ENCODE measurements around the gene GIPR. TPM values are rescaled to one million over a fixed set of nuclear protein-coding genes. Genes with fewer than 3 reads are reported as not detected.

GIPR gene, protein sequence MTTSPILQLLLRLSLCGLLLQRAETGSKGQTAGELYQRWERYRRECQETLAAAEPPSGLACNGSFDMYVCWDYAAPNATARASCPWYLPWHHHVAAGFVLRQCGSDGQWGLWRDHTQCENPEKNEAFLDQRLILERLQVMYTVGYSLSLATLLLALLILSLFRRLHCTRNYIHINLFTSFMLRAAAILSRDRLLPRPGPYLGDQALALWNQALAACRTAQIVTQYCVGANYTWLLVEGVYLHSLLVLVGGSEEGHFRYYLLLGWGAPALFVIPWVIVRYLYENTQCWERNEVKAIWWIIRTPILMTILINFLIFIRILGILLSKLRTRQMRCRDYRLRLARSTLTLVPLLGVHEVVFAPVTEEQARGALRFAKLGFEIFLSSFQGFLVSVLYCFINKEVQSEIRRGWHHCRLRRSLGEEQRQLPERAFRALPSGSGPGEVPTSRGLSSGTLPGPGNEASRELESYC
- 2.3 to 3.8 TPM (median 2.6 TPM) in 5 replicates for total RNA-seq (2022; extraction: Qiagen RNA extraction; ENCODE audit: low read depth)

GRCh38 chr19:45667620-45668341 is at the start of gene GIPR:
Gene GIPR, plus strand, starts transcription at chr19:45668221. Its CDS starts 1,300 bp downstream, at chr19:45669521.

DNA sequence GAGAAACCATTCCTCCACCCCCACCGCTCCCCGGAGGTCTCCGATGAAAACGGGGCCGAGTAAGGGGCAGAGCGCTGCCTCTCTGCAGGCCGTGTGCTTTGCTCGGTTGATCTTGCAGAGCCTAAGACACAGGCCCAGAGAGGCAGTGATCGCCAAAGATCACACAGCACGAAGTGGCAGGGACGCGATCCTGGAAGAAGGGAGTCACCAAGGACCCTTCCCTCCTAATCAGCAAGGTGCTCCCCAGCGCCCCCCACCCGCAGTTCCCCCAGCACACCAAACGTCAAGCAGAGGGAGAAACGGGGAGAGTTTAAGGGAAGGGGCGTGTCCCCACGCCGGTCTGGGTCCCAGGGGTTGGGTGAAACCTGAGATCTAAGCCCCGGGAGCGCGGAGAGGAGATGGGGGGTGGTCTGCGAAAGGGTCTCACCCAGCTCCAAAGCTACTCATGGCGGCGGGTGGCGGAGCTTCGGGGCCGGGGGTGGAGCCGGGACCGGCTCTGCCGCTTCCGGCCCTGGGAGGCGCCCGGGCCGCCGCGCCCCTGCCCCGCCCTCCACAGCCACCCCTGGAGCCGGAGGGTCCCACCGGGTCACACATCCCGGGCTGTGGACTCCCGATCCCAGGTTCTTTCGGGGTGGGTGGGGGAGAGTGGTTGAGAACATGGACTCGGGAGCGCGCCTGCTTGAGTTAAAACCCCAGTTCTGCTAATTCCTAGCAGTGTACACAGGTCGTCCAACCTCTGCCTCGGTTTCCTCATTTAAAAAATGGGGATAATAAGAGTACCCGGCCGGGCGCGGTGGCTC is 28.9 kb upstream of the GIPR start, which contains the start of gene EML2:
EML2 (minus strand) TSS at position 468 of the 800 bp plus-strand sequence; CDS start at position 447, 21 bp downstream.

GRCh38 chr19:45691516-45692186 is 23.6 kb downstream of the GIPR start, which contains the start of gene SNRPD2:
Gene SNRPD2, minus strand, starts transcription at chr19:45691953. Its CDS starts 65 bp downstream, at chr19:45691888.

DNA sequence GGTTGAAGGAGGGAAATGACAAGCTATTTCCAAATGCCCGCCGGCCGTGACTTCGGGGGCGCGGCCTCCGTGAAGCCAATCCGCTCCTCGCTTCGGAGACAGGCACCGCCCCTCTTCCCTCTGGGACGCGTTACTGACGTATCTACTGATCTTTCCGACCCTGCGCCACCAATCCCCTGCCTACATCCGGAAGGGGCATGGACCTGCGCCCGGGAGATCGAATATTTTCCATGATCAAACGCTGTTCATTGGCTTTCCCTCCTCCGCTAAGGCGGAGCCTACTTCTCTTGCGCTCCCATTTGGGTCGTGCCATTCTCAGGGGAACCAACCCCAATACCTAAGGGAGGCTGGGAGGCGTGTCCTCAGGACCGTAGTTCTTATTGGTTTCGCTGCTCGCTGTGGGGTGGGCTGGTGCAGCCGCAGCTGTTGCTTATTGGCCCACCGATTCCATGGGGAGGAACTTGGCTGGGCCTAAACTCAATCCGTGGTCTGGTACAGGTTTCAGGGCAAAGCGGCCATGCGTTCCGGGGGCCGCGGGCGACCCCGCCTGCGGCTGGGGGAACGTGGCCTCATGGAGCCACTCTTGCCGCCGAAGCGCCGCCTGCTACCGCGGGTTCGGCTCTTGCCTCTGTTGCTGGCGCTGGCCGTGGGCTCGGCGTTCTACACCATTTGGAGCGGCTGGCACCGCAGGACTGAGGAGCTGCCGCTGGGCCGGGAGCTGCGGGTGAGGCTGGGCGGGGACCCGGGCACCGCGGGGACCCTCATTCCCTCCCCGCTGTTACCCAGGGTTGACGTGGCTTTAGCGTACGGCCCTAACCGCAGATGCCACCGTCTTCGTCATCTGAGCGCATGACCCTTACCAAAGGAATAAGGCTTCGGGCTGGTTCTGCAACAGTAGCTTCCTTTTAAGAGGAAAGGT is 24.4 kb downstream of the GIPR start, which contains the start of gene QPCTL:
QPCTL (plus strand) TSS at position 480 of the 919 bp plus-strand sequence; CDS start at position 518, 38 bp downstream.

GRCh38 chr19:45730368-45731288 is 62.6 kb downstream of the GIPR start, which contains the start of gene FBXO46:
Gene FBXO46, minus strand, starts transcription at chr19:45730896. Its CDS starts 17,401 bp downstream, at chr19:45713495.

Other genes with a start within 250 kb of the GIPR start
- gene ERCC1, start 244.3 kb upstream of the GIPR start, total RNA-seq (2022; extraction: Qiagen RNA extraction; ENCODE audit: low read depth): 129 to 169 TPM (median 150 TPM) in 5 replicates
- 14.6 to 21.8 TPM (median 17.2 TPM) in 5 replicates for gene FOSB, start 200.2 kb upstream of the GIPR start, total RNA-seq (2022; extraction: Qiagen RNA extraction; ENCODE audit: low read depth)
- 8.8 to 12.4 TPM (median 9.7 TPM) in 5 replicates for gene RTN2, start 171.2 kb upstream of the GIPR start, total RNA-seq (2022; extraction: Qiagen RNA extraction; ENCODE audit: low read depth)
- gene PPM1N, start 169.8 kb upstream of the GIPR start, total RNA-seq (2022; extraction: Qiagen RNA extraction; ENCODE audit: low read depth): 6.2 to 8.0 TPM (median 7.0 TPM) in 5 replicates
- 110 to 143 TPM (median 134 TPM) in 5 replicates for gene VASP, start 160.7 kb upstream of the GIPR start, total RNA-seq (2022; extraction: Qiagen RNA extraction; ENCODE audit: low read depth)
- gene OPA3, start 83.4 kb upstream of the GIPR start, total RNA-seq (2022; extraction: Qiagen RNA extraction; ENCODE audit: low read depth): 11.8 to 17.6 TPM (median 14.7 TPM) in 5 replicates
- 0.07 to 0.21 TPM (median 0.14 TPM) in 4 of 5 replicates, not detected in the other for gene GPR4, start 66.0 kb upstream of the GIPR start, total RNA-seq (2022; extraction: Qiagen RNA extraction; ENCODE audit: low read depth)
- 20.3 to 23.8 TPM (median 21.3 TPM) in 5 replicates for gene EML2, start 28.8 kb upstream of the GIPR start, total RNA-seq (2022; extraction: Qiagen RNA extraction; ENCODE audit: low read depth)
- 773 to 1,010 TPM (median 799 TPM) in 5 replicates for gene SNRPD2, start 23.7 kb downstream of the GIPR start, total RNA-seq (2022; extraction: Qiagen RNA extraction; ENCODE audit: low read depth)
- 6.9 to 10.7 TPM (median 9.5 TPM) in 5 replicates for gene QPCTL, start 24.4 kb downstream of the GIPR start, total RNA-seq (2022; extraction: Qiagen RNA extraction; ENCODE audit: low read depth)
- gene FBXO46, start 62.7 kb downstream of the GIPR start, total RNA-seq (2022; extraction: Qiagen RNA extraction; ENCODE audit: low read depth): 7.2 to 12.3 TPM (median 9.9 TPM) in 5 replicates
- 0.06 to 0.10 TPM (median 0.08 TPM) in 3 of 5 replicates, not detected in the others for gene MEIOSIN, start 65.2 kb downstream of the GIPR start, total RNA-seq (2022; extraction: Qiagen RNA extraction; ENCODE audit: low read depth)
- gene SIX5, start 101.0 kb downstream of the GIPR start, total RNA-seq (2022; extraction: Qiagen RNA extraction; ENCODE audit: low read depth): 19.1 to 34.9 TPM (median 27.8 TPM) in 5 replicates
- gene DMPK, start 114.3 kb downstream of the GIPR start, total RNA-seq (2022; extraction: Qiagen RNA extraction; ENCODE audit: low read depth): 34.3 to 53.0 TPM (median 48.1 TPM) in 5 replicates
- 21.9 to 41.9 TPM (median 34.3 TPM) in 5 replicates for gene DMWD, start 124.6 kb downstream of the GIPR start, total RNA-seq (2022; extraction: Qiagen RNA extraction; ENCODE audit: low read depth)
- gene RSPH6A, start 147.1 kb downstream of the GIPR start, total RNA-seq (2022; extraction: Qiagen RNA extraction; ENCODE audit: low read depth): 0.03 TPM in 1 of 5 replicates, not detected in the others
- 54.6 to 80.7 TPM (median 76.2 TPM) in 5 replicates for gene SYMPK, start 194.9 kb downstream of the GIPR start, total RNA-seq (2022; extraction: Qiagen RNA extraction; ENCODE audit: low read depth)
- gene FOXA3, start 196.1 kb downstream of the GIPR start, total RNA-seq (2022; extraction: Qiagen RNA extraction; ENCODE audit: low read depth): 0.58 to 1.1 TPM (median 0.81 TPM) in 5 replicates
- gene IRF2BP1, start 217.9 kb downstream of the GIPR start, total RNA-seq (2022; extraction: Qiagen RNA extraction; ENCODE audit: low read depth): 21.6 to 38.9 TPM (median 35.1 TPM) in 5 replicates
- gene MYPOP, start 234.4 kb downstream of the GIPR start, total RNA-seq (2022; extraction: Qiagen RNA extraction; ENCODE audit: low read depth): 5.9 to 11.3 TPM (median 9.3 TPM) in 5 replicates
- not detected in 5 replicates for gene NANOS2, start 246.6 kb downstream of the GIPR start, total RNA-seq (2022; extraction: Qiagen RNA extraction; ENCODE audit: low read depth)

Measured in A549 treated with RU486 at 1 μM for 4 hours (cell line).